GM20000 (cell line): Measurements from ENCODE around the gene PARP11.

Experiments
- DNase-seq: peaks from one replicate; pipeline ENCODE4 v3.0.0; 2012; ENCODE audit warnings: low spot score
- TF ChIP-seq, protein P1 (sequence below): IDR thresholded peaks from 2 replicates; pipeline ENCODE4 v1.5.1; 2012; ENCODE audit warnings: mild to moderate bottlenecking, control low read depth; ENCODE audit errors: extremely low read depth, missing control alignments

PARP11 gene

DNA sequence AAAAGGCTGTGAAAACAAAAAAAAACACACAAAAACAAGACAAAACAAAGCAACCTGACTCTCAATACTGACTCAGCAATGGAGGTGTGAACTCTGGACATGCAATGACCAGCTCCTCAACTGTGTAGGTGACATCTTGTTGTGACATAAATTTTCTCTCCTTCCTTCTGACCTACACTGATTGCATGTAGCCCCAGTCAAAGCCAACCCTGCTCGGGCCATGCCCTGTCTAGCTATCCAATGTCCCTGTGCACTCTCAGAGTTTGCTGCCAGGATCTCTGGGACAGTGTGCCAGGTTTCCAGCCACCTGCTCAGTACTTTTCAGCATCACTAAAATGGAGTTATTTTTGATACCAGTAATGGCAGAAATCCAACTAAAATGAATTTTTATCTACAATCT is 101.3 kb downstream of the PARP11 start:
- no peak for DNase-seq
- TF ChIP-seq, protein P1, sequence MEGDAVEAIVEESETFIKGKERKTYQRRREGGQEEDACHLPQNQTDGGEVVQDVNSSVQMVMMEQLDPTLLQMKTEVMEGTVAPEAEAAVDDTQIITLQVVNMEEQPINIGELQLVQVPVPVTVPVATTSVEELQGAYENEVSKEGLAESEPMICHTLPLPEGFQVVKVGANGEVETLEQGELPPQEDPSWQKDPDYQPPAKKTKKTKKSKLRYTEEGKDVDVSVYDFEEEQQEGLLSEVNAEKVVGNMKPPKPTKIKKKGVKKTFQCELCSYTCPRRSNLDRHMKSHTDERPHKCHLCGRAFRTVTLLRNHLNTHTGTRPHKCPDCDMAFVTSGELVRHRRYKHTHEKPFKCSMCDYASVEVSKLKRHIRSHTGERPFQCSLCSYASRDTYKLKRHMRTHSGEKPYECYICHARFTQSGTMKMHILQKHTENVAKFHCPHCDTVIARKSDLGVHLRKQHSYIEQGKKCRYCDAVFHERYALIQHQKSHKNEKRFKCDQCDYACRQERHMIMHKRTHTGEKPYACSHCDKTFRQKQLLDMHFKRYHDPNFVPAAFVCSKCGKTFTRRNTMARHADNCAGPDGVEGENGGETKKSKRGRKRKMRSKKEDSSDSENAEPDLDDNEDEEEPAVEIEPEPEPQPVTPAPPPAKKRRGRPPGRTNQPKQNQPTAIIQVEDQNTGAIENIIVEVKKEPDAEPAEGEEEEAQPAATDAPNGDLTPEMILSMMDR: no peak

DNA sequence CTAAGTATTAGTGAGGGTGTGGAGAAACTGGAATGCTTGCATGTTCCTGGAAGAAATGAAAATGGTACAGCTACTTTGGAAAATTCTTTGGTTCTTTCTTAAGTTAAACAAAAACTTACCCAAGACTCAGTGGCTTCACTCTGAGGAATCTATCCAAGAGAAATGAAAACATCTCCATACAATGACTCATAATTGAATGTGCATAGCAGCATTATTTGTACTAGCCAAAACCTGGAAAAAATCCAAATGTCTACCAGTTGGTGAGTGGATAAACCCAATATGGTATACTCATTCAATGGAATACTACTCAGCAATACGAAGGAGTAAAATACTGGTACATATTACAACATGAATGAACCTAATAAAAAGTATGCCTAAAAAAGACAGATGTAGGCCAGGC is 102.3 kb downstream of the PARP11 start:
- no peak for DNase-seq
- TF ChIP-seq, protein P1: no peak

DNA sequence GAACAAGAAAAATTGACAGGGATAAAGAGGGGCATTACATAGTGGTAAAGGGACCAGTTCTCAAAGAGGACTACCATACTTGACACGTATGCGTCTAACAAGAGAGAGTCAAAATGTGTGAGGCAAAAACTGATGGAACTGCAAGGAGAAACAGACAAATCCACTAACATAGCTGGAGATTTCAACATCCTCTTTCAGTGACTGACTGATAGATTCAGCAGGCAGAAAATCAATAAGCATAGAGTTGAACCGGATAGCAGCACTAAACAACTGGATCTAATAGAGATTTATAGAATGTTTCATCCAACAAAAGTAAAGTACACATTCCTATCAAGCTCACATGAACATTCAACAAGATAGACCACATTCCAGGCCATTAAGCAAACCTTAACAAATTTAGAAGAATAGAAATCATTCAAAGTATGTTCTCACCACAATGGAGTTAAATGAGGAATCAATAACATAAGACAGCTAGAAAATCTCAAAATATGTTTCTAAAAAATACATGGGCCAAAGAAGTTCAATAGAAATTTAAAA is 104.2 kb downstream of the PARP11 start:
- TF ChIP-seq, protein P1: no peak
- no peak for DNase-seq

DNA sequence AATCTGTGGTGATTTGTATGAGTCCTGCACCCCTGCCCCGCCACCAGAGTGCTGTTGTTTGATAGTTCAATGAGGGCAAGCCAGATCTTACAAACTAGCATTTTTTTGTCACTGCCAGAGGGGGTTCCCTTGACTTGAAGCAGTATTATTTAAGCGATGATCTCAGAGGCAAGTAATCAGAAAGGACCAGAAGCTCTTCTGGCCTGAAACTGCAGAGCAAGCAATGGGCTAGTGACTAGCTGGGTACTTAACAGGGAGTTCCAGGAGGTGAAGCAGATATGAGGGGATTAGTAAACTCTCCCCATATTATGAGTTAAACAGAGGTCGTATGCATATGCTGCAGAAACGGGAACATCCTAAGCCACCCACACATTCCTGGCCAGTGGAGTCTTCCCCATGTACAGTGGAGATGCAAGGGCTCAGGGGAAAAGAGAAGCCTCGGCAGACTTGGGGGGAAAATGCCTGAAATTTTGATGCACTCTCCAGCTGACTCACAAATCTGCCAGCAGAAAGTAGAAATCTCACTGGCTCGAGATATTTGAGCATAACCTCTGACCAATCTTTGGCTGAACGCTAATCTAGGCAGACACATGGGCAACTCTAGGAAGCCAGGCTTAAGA is 112.0 kb downstream of the PARP11 start:
- TF ChIP-seq, protein P1: no peak
- no peak for DNase-seq

DNA sequence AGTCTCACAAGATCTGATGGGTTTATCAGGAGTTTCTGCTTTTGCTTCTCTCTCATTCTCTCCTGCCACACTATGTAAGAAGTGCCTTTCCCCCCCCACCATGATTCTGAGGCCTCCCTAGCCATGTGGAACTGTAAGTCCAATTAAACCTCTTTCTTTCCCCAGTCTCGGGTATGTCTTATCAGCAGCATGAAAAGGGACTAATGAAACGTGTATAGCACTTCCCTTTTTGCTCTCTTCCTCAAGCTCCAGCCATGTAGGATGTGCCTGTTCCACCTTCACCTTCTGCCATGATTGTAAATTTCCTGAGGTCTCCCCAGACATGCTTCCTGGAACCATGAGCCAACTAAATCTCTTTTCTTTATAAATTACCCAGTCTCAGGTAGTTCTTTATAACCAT is 113.3 kb downstream of the PARP11 start:
- no peak for DNase-seq
- TF ChIP-seq, protein P1: no peak
